ENCODE data around the gene GREB1.
A peak's percentile ranks its signal among the peaks of the same experiment; 100 is the strongest.

The GREB1 gene

GRCh38 chr2:11683966-11684365 lies 150.1 kb downstream of the GREB1 start:
- no peak for DNase-seq (ENCODE audit: low spot score)

GRCh38 chr2:11684894-11685460 lies 151.1 kb downstream of the GREB1 start:
- no peak for DNase-seq (ENCODE audit: low spot score)

GRCh38 chr2:11685906-11686470 lies 152.1 kb downstream of the GREB1 start:
- DNase-seq (ENCODE audit: low spot score), result no peak

- DNase-seq (ENCODE audit: low spot score), result no peak
These were observed 153.9 kb downstream of the GREB1 start for GRCh38 chr2:11687736-11688135.

- DNase-seq (ENCODE audit: low spot score), result peak; percentile 80
These were observed 154.6 kb downstream of the GREB1 start for GRCh38 chr2:11688222-11689069.

- DNase-seq (ENCODE audit: low spot score), result no peak
These were observed 157.3 kb downstream of the GREB1 start for GRCh38 chr2:11691076-11691660.

All from HuH-7 (cell line).